B cell (primary cell): ENCODE measurements around the gene NPR2.

Experiments used
- CTCF ChIP-seq: fragments of 200-600 bp; IDR thresholded peaks from one replicate; pipeline ENCODE4 v1.8.0; 2022; ENCODE audit warnings: antibody characterized with exemption, mild to moderate bottlenecking
- EZH2 ChIP-seq: IDR thresholded peaks from 2 replicates; pipeline ENCODE4 v1.6.1; 2012; ENCODE audit warnings: borderline replicate concordance, low read depth, mild to moderate bottlenecking, moderate library complexity, low read length; ENCODE audit not compliant: insufficient read depth, poor library complexity, severe bottlenecking

DNA sequence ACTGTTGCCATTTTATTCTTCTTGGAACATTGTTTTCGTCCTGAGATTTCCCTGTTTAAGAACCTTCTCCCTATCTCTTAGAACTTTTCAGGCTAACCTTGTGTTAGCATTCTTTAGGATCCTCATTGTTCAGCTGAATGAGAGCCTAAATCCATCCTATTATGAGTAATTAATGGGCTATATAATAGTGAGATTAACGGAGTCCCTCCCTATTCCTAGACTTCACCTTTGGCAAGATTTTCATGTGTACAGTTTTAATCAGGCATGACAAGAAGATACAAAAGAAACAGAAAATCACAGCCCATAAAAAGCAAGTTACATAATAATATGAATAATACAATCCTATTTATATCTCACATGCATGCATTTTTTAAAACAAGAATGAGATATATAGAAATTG, 28.2 kb upstream of the NPR2 start:
- TF ChIP-seq EZH2 = no peak
- no peak for TF ChIP-seq CTCF
